Stimulated activated CD4-positive, alpha-beta T cell treated with anti-CD3 and anti-CD28 coated beads, Interleukin-2, amount 100 ng/mL, for 48 hours (primary cell): ENCODE results near the gene SLC23A3.

Experiments used
- DNase-seq, 2 donors: peaks; one replicate each; pipeline ENCODE4 v3.0.0-alpha.2; 2020

Gene SLC23A3

DNA sequence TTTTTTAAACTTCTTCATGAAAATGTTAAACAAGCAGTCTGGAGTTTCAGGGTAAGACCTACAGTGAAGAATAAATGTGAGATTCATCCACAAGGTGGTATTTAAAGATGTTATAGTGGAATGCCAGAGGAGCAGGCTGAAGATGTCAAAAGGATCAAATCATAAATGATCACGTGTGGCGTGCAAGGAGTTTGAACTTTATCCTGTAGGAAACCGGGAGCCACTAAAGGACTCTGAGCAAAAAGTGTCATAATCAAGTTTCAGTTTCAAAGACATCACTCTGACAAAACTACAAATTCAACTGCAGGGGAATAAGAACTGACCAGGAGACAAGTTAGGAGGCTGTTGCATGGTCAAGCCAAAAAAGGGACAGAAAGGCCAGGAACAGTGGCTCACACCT lies 29.1 kb downstream of the SLC23A3 start:
- no peak for DNase-seq

- DNase-seq: no peak
Observed at GRCh38 chr2:219133976-219134375, 35.9 kb downstream of the SLC23A3 start.

DNA sequence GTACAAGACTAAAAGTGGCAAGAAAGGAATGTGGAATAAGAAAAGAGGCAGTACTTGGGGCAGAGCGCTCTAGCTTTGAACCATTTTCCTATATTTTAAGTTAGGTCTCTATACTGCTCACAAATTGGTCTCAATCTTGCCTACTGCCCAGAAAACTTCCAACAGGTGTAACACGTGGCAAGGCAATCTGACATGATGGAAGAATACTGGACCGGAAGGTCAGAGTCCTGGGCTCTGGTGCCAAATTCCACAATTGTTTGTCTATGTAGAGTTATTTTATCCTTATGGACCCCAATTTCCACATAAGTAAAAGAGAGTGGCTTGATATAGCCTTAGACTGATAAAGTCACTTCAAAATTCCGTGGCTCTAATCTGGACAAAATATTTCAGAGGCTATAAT lies 38.1 kb downstream of the SLC23A3 start:
- DNase-seq: no peak

DNA sequence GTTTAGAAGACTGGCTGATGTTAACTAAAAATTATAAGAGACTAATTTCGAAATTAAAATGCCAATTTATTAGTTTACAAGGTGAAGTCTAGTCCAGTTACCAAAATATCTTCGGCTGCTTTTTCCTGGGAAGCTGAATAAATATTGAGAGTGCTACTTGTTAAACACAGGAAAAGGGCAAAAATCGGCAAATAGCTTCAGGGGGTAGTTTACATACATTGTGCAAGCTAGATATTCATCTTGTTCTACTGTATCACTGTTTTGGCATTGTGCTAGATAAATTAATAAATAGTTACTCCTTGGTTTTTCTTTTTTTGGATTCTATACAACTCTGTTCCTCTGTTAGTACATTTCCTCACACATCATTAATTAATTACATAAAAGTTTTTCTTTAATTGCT lies 38.5 kb downstream of the SLC23A3 start:
- DNase-seq: no peak

DNA sequence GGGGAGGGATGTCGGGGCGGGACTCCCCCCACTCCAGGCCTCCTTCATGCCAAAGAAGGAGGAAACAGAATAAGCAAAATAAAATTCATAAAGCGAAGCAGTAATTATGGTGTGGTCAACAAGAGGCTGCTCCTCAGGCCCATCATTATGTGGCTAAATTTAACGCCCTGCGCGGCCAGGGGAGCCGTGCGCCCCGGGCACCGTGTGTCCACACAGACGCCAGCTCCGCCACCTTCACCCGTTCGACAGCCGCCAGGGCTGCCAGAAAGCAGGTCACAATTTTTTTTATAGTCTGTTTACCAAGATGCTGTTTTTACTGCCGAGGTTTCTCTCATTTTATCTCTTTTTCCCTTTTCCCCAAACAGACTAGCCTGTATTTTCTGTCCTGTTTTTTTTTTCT lies 40.2 kb downstream of the SLC23A3 start:
- no peak for DNase-seq

GRCh38 chr2:219128396-219128795 lies 41.4 kb downstream of the SLC23A3 start:
- no peak for DNase-seq

DNA sequence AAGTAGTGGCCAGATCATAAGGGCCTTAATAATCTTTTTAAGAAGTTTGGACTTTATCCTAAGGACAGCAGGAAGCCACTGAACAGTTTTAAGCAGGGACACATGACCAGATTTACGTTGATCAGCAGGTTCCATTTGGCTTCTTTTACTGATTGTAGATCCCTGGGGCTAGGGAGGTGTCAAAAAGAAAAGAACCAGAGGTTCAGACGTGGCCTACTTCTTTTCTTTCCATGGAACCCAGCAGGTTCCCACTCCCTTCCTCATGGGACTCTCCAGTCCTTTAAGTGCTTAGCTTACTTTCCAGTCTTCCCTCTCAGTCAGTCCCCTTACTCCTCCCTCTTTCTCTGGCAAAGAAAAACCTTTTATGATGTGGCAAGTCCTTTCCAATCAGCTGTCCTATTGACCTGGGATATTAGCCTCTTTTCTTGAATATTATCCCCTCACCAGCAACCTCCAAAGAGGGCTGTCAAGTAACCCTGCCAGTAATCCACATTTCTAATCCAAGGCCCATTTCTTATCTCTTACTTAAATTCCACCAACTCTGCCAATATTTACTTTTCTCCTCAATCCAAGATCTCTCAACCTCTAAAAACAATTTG lies 42.7 kb downstream of the SLC23A3 start:
- DNase-seq: no peak

- DNase-seq: no peak
Observed at GRCh38 chr2:219126555-219126954, 43.3 kb downstream of the SLC23A3 start.

- DNase-seq: no peak
Observed at GRCh38 chr2:219125886-219126270, 44.0 kb downstream of the SLC23A3 start.

DNA sequence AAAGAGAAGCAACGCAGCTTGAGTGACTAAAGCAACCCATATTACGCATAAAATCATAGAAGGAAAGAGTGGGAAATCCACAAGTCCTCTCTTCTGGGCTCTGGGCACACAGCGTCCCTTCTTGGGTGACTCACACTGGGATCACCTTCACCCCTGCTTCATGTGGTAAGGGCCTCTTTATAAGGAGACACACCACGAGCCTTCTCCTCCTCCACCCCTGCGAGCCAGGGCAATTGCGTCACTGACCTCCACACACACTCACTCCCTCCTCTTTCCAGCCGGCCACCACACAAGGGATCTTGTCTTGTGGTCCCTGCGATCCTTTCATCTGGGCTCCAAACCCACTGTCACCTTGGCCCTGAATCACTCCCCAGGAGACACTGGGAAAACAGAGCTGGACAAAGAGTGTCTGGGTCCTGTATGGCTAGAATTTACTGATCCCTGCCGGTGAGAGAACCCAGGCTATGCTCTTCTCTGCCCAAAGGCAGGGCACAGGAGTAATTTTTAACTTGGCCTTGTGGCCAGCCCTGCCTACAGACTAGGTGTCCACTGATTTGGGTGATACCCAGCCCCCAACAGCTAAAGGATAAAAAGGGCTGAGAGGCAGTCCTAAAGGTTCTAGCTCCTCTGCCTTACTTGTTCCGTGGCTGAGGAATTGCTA lies 44.5 kb downstream of the SLC23A3 start:
- DNase-seq: peak in 1 of 2 donors; percentile 5

DNA sequence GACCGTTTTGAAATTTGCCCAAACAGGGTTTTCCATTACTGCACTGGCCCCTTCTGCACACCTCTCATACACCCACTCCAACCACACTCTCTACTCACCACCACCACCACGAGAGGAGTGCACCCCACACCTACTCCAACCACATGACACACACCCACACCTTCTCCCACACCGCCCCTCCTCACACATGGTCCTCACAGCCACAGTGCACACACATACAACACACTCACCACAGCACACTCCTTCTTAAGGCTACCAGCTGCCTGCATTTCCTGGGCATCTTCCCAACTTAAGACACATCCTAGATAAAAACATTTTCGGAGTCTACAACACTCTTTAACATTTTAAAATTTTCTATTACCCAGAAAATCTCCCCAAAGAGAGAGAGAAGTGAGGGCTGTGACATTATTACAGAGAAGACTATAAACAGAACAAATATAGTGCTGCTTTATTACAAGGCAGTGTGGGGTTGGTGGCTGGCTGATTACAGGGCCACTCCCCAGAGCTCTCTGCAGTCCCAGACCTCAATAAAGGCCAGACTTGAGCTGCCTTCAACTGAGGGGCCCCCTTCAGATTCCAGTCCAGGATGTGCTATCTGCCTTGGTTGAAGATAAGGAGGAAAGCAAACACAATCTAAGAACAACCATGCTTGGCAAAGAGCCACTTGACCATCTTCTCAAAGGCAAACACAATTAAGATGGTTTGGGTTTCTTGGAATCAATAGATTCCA lies 45.3 kb downstream of the SLC23A3 start:
- DNase-seq: no peak

DNA sequence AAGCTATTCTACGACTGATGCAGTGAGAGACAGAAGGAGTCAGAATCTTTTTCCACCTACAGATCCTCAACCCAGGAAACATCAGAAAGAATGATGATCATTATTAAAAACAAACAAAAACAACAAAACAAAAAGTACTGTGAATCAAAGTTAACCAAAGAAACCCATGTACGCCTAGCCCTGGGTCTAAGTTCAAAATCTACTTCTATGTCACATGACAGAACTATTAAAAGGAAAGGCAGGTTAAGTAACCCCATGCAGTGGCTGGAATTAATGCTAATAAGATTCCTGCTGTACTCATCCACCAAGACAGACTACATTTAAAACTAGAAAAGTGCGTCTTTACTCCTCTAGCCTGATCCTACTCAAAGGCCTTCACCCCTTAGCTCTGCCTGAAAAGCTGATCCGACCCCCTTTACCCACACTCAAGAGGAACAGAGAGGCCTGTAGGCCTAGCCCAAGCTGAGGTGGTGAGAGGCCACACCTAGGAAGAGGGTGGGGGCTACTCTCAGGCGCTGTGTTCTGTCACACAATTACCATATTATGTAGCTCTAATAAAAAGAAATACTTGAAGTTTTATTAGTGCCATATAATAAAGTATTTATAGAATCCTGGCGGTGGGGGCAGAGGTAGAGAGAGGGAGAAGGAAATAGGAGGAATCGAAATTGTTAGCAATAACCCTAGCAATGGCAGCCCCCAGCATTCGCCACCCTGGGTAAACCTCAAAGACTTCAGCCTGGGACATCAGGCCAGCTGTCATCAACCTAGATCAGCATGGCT lies 46.3 kb downstream of the SLC23A3 start:
- no peak for DNase-seq

GRCh38 chr2:219122202-219122980 lies 47.4 kb downstream of the SLC23A3 start:
- DNase-seq: no peak

DNA sequence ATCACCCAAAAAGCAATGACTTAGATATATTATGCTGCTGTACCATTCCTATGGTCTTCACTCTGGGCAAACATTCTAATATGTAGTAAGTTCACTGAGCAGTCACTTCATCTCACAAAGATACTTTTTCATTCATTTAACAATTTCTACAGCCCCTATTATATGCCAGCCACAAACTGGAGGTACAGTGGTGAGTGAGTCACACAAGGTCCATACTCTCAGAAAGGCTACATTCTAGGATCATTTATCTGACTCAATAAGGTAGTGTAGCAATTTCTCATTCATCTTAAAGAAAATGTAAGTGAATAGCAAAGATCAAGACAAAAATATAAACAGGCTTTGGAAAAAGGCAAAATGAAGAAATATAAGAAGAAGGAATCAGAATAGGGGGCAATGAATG lies 49.7 kb downstream of the SLC23A3 start:
- no peak for DNase-seq

GRCh38 chr2:219119422-219120043 lies 50.3 kb downstream of the SLC23A3 start:
- peak; percentile 57 to 70 for DNase-seq

DNA sequence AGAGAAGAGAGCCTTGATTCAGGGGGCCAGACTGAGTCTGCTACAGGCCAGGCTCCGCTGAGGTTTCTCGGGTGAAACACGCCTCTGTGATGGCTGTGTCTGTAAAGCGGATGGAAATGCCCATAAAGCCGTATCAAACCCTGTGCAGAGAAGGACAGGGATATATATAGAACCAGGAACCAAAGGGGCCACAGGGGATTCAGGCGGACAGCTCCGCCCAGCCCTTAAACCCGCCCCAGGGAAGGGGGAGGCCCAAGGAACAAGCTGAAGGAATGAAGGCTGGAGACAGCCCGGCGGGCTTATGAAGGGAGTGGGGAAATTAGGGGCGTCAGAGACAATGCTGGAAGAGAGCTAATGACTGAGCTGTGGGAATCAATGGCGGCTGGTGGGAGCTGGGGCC lies 51.3 kb downstream of the SLC23A3 start:
- no peak for DNase-seq

- no peak for DNase-seq
Observed at GRCh38 chr2:219116776-219117646, 52.8 kb downstream of the SLC23A3 start.

DNA sequence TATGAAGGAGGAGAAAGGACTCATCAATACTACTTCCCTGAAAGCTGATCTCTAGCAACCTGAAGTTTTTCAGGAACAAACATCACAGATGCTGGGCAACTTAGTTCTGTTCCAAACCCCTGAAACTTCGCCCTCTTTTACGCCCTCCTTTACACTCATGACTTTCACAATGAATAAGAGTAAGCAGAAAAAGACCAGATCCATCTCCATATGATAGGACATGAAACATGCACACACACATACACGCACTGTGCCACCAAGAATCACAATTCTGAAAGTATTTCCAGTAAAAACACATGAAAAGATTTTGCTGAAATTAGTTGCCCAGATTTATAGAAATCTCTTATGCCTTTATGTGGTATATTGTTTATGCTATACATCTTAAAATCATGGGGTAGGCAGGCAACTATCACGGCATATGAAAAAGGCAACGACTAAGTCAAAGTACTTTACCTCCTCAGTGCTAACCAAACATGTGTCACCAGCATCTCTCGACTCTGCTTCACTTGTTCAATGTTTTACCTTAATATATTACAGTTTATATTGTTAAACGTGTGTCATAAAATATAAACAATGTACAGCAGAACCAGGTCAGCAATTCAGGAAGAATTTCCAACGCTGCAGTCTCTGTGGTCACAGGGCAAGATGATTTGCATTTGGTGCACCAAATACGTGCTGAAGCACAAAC lies 57.0 kb downstream of the SLC23A3 start:
- DNase-seq: no peak

DNA sequence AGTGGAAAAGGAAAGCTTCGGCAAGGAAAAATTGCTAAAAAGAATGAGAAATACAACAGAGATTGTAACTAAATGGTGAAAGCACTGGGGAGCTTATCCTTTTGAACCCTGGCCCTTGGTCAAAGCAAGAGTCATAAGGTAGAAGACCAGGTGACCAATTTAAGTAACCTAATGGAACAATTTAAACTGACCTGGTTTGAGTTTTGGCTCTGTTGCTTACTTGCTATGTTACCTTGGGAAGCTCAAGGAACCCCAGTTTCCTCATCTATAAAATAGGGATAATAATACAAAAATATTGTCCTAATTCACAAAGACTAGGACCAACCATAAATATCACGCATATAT lies 57.8 kb downstream of the SLC23A3 start:
- DNase-seq: no peak
